Astrocyte of the cerebellum (primary cell): ENCODE measurements around the gene RASAL2.

Experiments
- DNase-seq: peaks from one replicate; pipeline ENCODE4 v3.0.0-alpha.2; 2011; ENCODE audit warnings: low read depth
- H3K4me3 ChIP-seq: 2 replicates; pipeline ENCODE4 v1.5.1; 2011; ENCODE audit warnings: mild to moderate bottlenecking, low read depth, low read length, moderate library complexity
- in situ Hi-C: cut with HindIII; loops from 2 replicates; pipeline ENCODE4 v1.10.0; 2017; ENCODE audit warnings: low sequenced_read_pairs
- TF ChIP-seq, protein P1 (sequence below): IDR thresholded peaks from 2 replicates; pipeline ENCODE4 v1.5.1; 2012; ENCODE audit warnings: low read length, low read depth, moderate library complexity, mild to moderate bottlenecking; ENCODE audit errors: missing control alignments

The RASAL2 gene

DNA sequence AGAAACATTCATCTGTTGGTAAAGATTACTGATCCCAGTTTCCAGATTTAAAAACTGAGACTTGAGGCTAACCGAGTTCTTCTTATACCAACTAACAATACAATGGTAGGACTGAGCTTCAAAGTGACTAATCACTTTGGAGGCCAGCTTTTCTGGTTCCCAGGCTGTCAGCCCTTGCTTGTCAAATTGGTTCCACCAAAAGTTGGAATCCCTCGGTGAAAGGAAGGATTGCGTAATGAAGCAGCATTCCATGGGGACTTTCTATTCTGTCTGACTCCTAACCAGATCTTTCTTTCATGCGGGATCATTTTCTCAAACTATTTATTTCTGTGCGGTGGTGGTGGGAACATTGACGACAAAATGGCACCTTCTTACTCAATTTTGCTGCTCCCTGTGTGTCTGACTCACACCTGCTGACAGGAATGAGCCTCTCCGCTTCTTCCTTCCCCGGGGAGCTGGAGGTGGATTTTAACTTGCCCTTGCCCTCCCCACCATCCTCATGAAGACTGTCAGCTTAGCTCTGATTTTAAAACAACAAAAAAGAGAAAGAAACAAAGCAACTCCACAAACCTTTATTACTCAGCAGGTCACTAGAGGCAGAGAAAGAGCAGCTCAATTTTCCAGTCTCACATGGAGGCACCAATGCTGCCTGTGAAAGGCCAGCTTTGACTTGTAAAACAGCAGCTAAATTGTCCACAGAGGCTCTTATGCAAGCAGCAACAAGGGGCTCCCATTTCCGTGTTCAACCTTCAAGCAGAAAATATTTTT, 32.9 kb upstream of the RASAL2 start:
- in situ Hi-C loops = no loop called here
- peak; percentile 89 for DNase-seq
- peak overlapping the region; percentile 9 for H3K4me3 ChIP-seq
- TF ChIP-seq, protein P1, sequence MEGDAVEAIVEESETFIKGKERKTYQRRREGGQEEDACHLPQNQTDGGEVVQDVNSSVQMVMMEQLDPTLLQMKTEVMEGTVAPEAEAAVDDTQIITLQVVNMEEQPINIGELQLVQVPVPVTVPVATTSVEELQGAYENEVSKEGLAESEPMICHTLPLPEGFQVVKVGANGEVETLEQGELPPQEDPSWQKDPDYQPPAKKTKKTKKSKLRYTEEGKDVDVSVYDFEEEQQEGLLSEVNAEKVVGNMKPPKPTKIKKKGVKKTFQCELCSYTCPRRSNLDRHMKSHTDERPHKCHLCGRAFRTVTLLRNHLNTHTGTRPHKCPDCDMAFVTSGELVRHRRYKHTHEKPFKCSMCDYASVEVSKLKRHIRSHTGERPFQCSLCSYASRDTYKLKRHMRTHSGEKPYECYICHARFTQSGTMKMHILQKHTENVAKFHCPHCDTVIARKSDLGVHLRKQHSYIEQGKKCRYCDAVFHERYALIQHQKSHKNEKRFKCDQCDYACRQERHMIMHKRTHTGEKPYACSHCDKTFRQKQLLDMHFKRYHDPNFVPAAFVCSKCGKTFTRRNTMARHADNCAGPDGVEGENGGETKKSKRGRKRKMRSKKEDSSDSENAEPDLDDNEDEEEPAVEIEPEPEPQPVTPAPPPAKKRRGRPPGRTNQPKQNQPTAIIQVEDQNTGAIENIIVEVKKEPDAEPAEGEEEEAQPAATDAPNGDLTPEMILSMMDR = no peak

DNA sequence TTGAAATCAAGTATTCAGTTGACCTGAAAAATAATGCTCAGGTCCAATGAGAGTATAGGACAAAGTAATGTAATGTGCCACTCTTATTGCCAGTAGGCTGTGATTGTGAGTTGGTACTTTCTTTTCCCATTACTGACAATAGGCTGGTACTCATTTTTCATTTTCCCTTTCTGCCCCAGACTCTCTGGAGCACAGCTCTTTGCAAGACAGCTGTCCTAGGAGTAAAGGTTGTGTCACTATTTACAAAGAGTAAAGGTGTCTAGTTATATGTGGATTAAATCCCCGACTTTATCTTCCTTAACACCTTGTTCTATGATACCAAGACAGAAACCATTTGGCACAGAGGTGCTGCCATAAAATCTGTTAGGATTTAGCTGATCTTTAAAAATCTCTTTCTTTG, 32.3 kb upstream of the RASAL2 start:
- in situ Hi-C loops = no loop called here
- no peak for DNase-seq
- H3K4me3 ChIP-seq = no peak overlapping the region
- TF ChIP-seq, protein P1 = no peak

DNA sequence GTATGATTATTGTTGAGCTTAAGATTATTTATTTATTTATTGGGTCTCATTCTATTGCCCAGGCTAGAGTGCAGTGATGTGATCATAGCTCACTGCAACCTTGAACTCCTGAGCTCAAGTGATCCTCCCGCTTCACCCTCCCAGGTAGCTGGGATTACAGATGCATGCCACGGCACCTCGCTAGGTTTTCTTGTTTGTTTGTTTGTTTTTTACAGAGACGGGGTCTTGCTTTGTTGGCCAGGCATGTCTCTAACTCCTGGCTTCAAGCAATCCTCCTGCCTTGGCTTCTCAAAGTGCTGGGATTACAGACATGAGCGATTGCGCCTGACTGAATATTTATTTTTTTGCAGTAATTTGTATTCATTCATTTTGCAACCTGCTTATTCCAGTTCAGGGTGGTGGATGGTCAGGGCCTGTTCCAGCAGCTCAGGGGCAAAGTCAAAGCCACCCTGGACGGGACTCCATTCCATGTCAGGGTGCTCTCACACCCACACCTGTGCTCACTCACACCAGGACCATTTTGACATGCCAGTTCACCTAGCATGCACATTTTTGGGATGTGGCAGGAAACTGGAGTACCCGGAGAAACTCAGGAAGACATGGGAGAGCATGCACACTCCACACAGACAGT, 29.6 kb upstream of the RASAL2 start:
- TF ChIP-seq, protein P1 = no peak
- no peak overlapping the region for H3K4me3 ChIP-seq
- no peak for DNase-seq
- in situ Hi-C loops = no loop called here

DNA sequence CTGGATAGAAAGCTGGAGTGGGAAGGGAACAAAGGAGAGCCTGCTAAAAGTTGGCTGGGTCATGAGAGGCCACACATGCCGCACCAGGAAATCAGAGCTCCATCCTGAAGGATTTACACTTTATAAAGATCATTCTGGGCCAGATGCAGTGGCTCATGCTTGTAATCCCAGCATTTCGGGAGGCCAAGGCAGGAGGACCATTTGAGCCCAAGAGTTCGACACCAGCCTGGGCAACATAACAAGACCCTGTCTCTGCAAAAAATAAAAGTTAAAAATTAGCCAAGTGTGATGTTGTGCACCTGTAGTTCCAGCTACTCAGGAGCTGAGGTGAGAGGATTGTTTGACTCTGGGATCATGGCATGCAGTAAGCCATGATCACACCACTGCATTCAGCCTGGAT, 28.7 kb upstream of the RASAL2 start:
- TF ChIP-seq, protein P1 = no peak
- DNase-seq = no peak
- in situ Hi-C loops = no loop called here
- H3K4me3 ChIP-seq = no peak overlapping the region

DNA sequence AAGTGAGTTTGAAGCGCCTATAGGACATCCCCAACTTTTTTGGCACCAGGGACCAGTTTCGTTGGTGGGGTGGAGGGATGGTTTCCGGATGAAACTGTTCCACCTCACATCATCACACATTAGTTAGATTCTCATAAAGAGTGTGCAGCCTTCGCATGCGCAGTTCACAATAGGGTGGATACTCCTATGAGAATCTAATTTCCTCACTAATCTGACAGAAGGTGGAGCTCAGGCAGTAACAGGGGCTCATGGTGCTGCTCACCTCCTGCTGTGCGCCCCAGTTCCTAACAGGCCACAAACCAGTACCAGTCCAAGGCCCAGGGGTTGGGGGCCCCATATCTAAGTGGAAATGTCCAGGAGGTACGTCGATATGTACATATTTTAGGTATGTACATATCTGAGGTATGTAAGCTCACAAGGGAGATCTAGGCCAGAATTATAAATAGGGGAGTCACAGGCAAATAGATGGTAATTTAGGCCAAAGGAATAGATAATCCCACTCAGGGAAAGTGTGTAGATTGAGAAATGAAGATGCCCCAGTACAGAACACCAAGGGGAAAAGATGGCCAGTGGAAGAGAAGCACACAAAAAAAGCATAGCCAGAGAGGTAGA, 27.5 kb upstream of the RASAL2 start:
- DNase-seq = no peak
- in situ Hi-C loops = no loop called here
- TF ChIP-seq, protein P1 = no peak
- no peak overlapping the region for H3K4me3 ChIP-seq

DNA sequence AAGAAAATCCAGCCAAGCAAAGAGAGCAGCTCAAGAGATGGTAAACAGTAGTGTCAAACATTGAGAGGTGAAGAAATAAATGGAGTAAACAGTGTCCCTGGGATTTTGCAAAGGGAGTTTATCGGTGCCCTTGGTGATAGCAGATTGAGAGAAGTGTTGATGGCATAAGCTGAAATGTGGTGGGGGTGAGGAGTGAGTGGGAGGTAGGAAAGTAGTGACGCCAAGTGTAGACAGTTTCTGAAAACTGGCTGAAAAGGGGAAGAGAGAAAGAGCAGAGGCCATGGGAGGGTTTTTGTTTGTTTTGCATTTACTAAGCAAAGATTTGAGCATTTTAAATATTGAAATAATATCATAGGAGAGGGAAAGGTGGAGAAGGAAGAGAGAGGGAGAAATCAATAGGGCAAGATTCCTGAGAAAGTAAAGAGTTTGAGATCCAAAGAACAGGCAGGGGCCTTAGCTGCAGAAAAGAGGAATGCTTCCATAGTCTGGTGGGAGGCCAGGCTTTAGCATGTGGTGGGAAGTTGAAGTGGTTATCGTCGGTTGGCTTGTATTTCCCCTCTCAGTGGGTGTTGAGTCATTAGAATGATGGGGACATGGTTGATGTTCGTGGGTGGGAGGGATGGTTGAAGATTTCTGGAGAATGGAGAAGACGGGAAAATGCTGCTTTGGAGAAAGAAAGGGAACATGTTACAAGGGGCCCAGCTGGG, 26.8 kb upstream of the RASAL2 start:
- DNase-seq = no peak
- in situ Hi-C loops = no loop called here
- TF ChIP-seq, protein P1 = no peak
- no peak overlapping the region for H3K4me3 ChIP-seq
